GM12874 (cell line): ENCODE data around the gene SGIP1.

Source experiments
- TF ChIP-seq, protein P1 (sequence below): IDR thresholded peaks from 2 replicates; pipeline ENCODE4 v1.5.1; 2011; ENCODE audit warnings: low read depth, mild to moderate bottlenecking, control low read depth, low read length, moderate library complexity; ENCODE audit not compliant: insufficient read depth

The SGIP1 gene

GRCh38 chr1:66769512-66770229, 235.7 kb downstream of the SGIP1 start:
- TF ChIP-seq, protein P1, sequence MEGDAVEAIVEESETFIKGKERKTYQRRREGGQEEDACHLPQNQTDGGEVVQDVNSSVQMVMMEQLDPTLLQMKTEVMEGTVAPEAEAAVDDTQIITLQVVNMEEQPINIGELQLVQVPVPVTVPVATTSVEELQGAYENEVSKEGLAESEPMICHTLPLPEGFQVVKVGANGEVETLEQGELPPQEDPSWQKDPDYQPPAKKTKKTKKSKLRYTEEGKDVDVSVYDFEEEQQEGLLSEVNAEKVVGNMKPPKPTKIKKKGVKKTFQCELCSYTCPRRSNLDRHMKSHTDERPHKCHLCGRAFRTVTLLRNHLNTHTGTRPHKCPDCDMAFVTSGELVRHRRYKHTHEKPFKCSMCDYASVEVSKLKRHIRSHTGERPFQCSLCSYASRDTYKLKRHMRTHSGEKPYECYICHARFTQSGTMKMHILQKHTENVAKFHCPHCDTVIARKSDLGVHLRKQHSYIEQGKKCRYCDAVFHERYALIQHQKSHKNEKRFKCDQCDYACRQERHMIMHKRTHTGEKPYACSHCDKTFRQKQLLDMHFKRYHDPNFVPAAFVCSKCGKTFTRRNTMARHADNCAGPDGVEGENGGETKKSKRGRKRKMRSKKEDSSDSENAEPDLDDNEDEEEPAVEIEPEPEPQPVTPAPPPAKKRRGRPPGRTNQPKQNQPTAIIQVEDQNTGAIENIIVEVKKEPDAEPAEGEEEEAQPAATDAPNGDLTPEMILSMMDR: no peak

- TF ChIP-seq, protein P1: no peak
Observed at GRCh38 chr1:66770240-66770639, 236.3 kb downstream of the SGIP1 start.

GRCh38 chr1:66770694-66771093, 236.7 kb downstream of the SGIP1 start:
- TF ChIP-seq, protein P1: no peak

GRCh38 chr1:66773227-66773626, 239.3 kb downstream of the SGIP1 start:
- TF ChIP-seq, protein P1: no peak

DNA sequence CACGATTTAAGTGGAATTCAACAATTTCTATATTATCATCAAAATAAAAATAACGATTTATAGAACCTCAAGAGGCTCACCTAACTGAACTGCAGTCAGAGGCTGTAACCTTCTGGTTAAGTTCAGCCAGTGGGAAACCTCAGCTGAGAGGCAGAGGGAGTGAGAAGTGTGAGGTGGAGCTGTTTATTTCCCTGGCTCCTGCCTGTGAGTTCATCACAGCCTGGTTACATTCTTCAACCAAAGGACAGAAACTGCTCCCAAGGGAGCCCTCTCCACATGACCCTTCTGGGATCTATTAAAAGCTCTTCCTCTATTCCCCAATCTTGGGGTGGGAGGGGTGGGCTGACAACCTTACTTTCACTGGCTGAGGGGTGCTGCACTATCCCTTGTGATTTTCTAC, 240.5 kb downstream of the SGIP1 start:
- TF ChIP-seq, protein P1: no peak

- TF ChIP-seq, protein P1: no peak
Observed at GRCh38 chr1:66775646-66776045, 241.7 kb downstream of the SGIP1 start.

- TF ChIP-seq, protein P1: no peak
Observed at GRCh38 chr1:66777831-66778230, 243.9 kb downstream of the SGIP1 start.
